ENCODE data around the gene RBM4.

DNA sequence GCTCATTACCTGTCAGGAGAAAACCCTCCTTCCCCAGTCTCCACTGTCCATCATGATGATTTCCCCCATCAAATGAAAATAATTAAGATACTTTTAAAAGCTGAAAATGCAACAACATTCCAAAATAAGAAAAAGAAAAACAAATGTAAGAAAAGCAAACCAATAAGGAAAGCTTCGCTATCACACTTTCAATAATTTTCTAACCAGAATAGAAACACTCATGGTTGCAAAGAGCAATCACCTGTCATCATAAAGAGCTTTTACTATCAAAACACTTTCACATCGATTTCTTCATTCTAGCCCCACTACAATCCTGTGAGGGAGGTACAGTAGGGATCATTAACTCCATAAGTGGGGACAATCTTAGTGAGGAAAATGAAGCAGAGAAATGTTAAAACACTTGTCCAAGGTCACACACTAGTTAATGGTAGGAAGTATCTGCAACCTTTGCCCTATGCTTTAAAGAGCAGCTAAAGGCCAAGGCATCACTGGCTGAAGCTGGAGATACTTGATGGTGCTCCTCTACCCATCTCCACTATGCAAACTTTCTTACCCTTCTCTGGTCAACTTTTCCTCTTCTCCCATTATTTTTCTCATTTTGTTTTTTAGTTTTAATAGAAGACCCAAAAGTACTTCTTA lies 36.6 kb downstream of the RBM4 start:
- TF ChIP-seq, protein P1, sequence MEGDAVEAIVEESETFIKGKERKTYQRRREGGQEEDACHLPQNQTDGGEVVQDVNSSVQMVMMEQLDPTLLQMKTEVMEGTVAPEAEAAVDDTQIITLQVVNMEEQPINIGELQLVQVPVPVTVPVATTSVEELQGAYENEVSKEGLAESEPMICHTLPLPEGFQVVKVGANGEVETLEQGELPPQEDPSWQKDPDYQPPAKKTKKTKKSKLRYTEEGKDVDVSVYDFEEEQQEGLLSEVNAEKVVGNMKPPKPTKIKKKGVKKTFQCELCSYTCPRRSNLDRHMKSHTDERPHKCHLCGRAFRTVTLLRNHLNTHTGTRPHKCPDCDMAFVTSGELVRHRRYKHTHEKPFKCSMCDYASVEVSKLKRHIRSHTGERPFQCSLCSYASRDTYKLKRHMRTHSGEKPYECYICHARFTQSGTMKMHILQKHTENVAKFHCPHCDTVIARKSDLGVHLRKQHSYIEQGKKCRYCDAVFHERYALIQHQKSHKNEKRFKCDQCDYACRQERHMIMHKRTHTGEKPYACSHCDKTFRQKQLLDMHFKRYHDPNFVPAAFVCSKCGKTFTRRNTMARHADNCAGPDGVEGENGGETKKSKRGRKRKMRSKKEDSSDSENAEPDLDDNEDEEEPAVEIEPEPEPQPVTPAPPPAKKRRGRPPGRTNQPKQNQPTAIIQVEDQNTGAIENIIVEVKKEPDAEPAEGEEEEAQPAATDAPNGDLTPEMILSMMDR (IDR thresholded peaks at IDR 0.05; ENCODE audit: low read length) = no peak
- TF ChIP-seq EZH2 (IDR thresholded peaks at IDR 0.05; ENCODE audit: borderline replicate concordance, low read length) = no peak

Data from OCI-LY1 (cell line).